HepG2 (cell line): ENCODE data around the gene DNAJA2. TPM values are rescaled to one million over a fixed set of nuclear protein-coding genes. Genes with fewer than 3 reads are reported as not detected.
A peak's percentile ranks its signal among the peaks of the same experiment; 100 is the strongest.

ENCODE experiments used
- ATAC-seq: fragments of 200-7000 bp; cut with Tn5 transposase; 3 replicates; pipeline ENCODE4 v1.9.1; 2020; ENCODE audit warnings: mild to moderate bottlenecking, moderate library complexity
- BruUV-seq: library from RNA; stranded (reverse); fragments of 400-500 nt; replicated peaks from 2 replicates; lab custom pipeline; 2021; lab: Mats Ljungman, UMichigan
- CTCF ChIA-PET: fragments of 300-600 bp; formaldehyde crosslinking; extraction: SDS; loops from one replicate; lab custom pipeline; 2021; ENCODE audit warnings: low total read pairs, inconsistent platforms, low intra/inter-chr PET ratio; lab: Yijun Ruan, JAX
- POLR2A ChIA-PET: fragments of 350-600 bp; sonication (Branson Sonifier 250); formaldehyde crosslinking; loops from one replicate; lab custom pipeline; 2020; ENCODE audit warnings: antibody characterized with exemption, inconsistent platforms; lab: Yijun Ruan, JAX
- DNase-seq: peaks from one replicate; pipeline ENCODE4 v3.0.0-alpha.2; 2015; ENCODE audit warnings: low spot score
- FAIRE-seq: peaks from 3 replicates; lab custom pipeline; 2011; peaks lifted over from hg19 to GRCh38; lab: Jason Lieb, UNC
- H2AFZ ChIP-seq: one replicate; pipeline ENCODE4 v1.6.1; 2011; ENCODE audit warnings: low read length, inconsistent platforms
- H3K27ac ChIP-seq: fragments of 300-600 bp; 3 replicates; pipeline ENCODE4 v1.8.0; 2011; ENCODE audit warnings: mixed run types, mild to moderate bottlenecking, mixed read lengths, low read length, inconsistent platforms; ENCODE audit not compliant: insufficient read depth; ENCODE audit errors: extremely low read length
- H3K27me3 ChIP-seq, 2 experiments: fragments of 200-600 bp in 1 of 2; 2 replicates in 1 of 2; 3 replicates in 1 of 2; pipeline versions ENCODE4 v1.6.0 to v1.8.0; 2011; ENCODE audit warnings: low read length in 2 of 2, mild to moderate bottlenecking in 2 of 2, moderate library complexity in 2 of 2, inconsistent platforms in 1 of 2; ENCODE audit not compliant: insufficient read depth in 2 of 2, control insufficient read depth in 1 of 2
- H3K36me3 ChIP-seq, 2 experiments: fragments of 200-600 bp in 1 of 2; replicated peaks in 1 of 2; 2 replicates in 1 of 2; 3 replicates in 1 of 2; pipeline versions ENCODE4 v1.5.1 to v1.8.0; 2011; ENCODE audit warnings: low read length in 2 of 2, inconsistent platforms in 1 of 2; ENCODE audit not compliant: insufficient read depth in 2 of 2, control insufficient read depth in 1 of 2
- H3K4me1 ChIP-seq: 2 replicates; pipeline ENCODE4 v1.5.1; 2012; ENCODE audit warnings: low read length, inconsistent platforms; ENCODE audit not compliant: insufficient read depth
- H3K4me2 ChIP-seq: 2 replicates; pipeline ENCODE4 v1.6.0; 2011; ENCODE audit warnings: low read depth, low read length, inconsistent platforms
- H3K4me3 ChIP-seq, 3 experiments: fragments of 200-600 bp in 1 of 3; sonication (generic), shearing (Covaris generic) in 1 of 3; replicated peaks in 1 of 3; 2 replicates each; pipeline ENCODE4 v1.5.1; 2011 to 2016; ENCODE audit warnings: low read length in 3 of 3, inconsistent platforms in 2 of 3, low read depth in 2 of 3, mild to moderate bottlenecking in 2 of 3, control low read depth in 1 of 3, mixed read lengths in 1 of 3; ENCODE audit not compliant: insufficient read depth in 1 of 3
- H3K79me2 ChIP-seq: one replicate; pipeline ENCODE4 v1.6.1; 2011; ENCODE audit warnings: low read length, inconsistent platforms; ENCODE audit not compliant: insufficient read depth
- H3K9ac ChIP-seq: 2 replicates; pipeline ENCODE4 v1.6.0; 2011; ENCODE audit warnings: mild to moderate bottlenecking, low read depth, low read length, inconsistent platforms; ENCODE audit not compliant: insufficient read depth
- H3K9me3 ChIP-seq: 2 replicates; pipeline ENCODE4 v1.5.1; 2012; ENCODE audit warnings: mild to moderate bottlenecking, low read length
- H4K20me1 ChIP-seq: 2 replicates; pipeline ENCODE4 v1.6.0; 2011; ENCODE audit warnings: inconsistent platforms, mild to moderate bottlenecking, low read length, moderate library complexity; ENCODE audit not compliant: insufficient read depth
- DDIT3 ChIP-seq: sonication (generic); formaldehyde crosslinking; IDR thresholded peaks from 2 replicates; pipeline ENCODE4 v1.4.0; 2020; ENCODE audit warnings: mild to moderate bottlenecking, missing genetic modification reagents
- GATAD1 ChIP-seq: IDR thresholded peaks from 2 replicates; pipeline ENCODE4 v1.6.1; 2016; ENCODE audit warnings: missing genetic modification reagents, missing compliant biosample characterization
- HNF4A ChIP-seq: sonication (generic); formaldehyde crosslinking; IDR thresholded peaks from 2 replicates; pipeline ENCODE4 v1.4.0; 2020; ENCODE audit warnings: missing genetic modification reagents
- HOMEZ ChIP-seq: IDR thresholded peaks from 2 replicates; pipeline ENCODE4 v1.6.1; 2016; ENCODE audit warnings: low read depth
- KDM6A ChIP-seq: IDR thresholded peaks from 2 replicates; pipeline ENCODE4 v1.6.1; 2016; ENCODE audit warnings: low read depth
- NFAT5 ChIP-seq: sonication (generic); formaldehyde crosslinking; IDR thresholded peaks from 2 replicates; pipeline ENCODE4 v1.4.0; 2020; ENCODE audit warnings: missing genetic modification reagents
- NR2F6 ChIP-seq, 2 experiments: IDR thresholded peaks; 2 replicates each; pipeline ENCODE4 v1.6.1; 2016; ENCODE audit warnings: antibody characterized with exemption in 1 of 2, mild to moderate bottlenecking in 1 of 2
- RFX3 ChIP-seq: IDR thresholded peaks from 2 replicates; pipeline ENCODE4 v1.6.1; 2016; ENCODE audit warnings: missing biosample characterization, missing genetic modification reagents
- TFAP4 ChIP-seq: sonication (generic); IDR thresholded peaks from 2 replicates; pipeline ENCODE4 v1.6.1; 2016; ENCODE audit warnings: low read depth, borderline replicate concordance
- THRA ChIP-seq: sonication (generic); formaldehyde crosslinking; IDR thresholded peaks from 2 replicates; pipeline ENCODE4 v1.4.0; 2020; ENCODE audit warnings: missing genetic modification reagents, borderline replicate concordance
- ZBTB33 ChIP-seq: sonication (generic); formaldehyde crosslinking; IDR thresholded peaks from 2 replicates; pipeline ENCODE4 v1.4.0; 2020; ENCODE audit warnings: missing genetic modification reagents
- ZMYM4 ChIP-seq: sonication (generic); formaldehyde crosslinking; IDR thresholded peaks from 2 replicates; pipeline ENCODE4 v1.8.1; 2023; ENCODE audit warnings: mild to moderate bottlenecking, missing genetic modification reagents
- ZNF7 ChIP-seq: IDR thresholded peaks from 2 replicates; pipeline ENCODE4 v1.6.1; 2016; ENCODE audit warnings: missing biosample characterization, missing genetic modification reagents
- WGBS: methylation state at CpG from one replicate; pipeline ENCODE4 v1.1.6; 2017; ENCODE audit warnings: low lambda C conversion rate; 5-methylcytosine and 5-hydroxymethylcytosine counted together
- in situ Hi-C: cut with HindIII; loops from 2 replicates; pipeline ENCODE4 v1.10.0; 2017; ENCODE audit warnings: low pct_unique_long_range_greater_than_20kb; ENCODE audit not compliant: extremely low pct_ligation_motif_present
- intact Hi-C: fragments of 100-400 bp; cut with micrococcal nuclease; formaldehyde crosslinking; loops from one replicate; pipeline ENCODE4 v1.10.0; 2022; ENCODE audit not compliant: unreplicated experiment
- polyA plus RNA-seq, 8 experiments: library from polyadenylated mRNA; depleted of rRNA in 3 of 8; stranded (reverse) in 7 of 8; unstranded in 1 of 8; fragments of >200 nt; fragmentation: Illumina TruSeq in 4 of 8; extraction: Trizol in 4 of 8; gene quantifications; 2 replicates each; pipeline versions ENCODE4 v1.2.1 to v1.2.3, GENCODE V29; 2011 to 2016; ENCODE audit warnings: low read depth in 4 of 8, missing spikeins in 1 of 8, mixed read lengths in 1 of 8; ENCODE audit not compliant: insufficient read depth in 1 of 8
- total RNA-seq, 5 experiments: library from RNA; depleted of rRNA; stranded (reverse); fragments of >200 nt; fragmentation: Illumina TruSeq; extraction: Trizol; gene quantifications; 2 replicates each; pipeline ENCODE4 v1.2.3, GENCODE V29; 2016; ENCODE audit warnings: low read depth in 1 of 5

Gene DNAJA2
- total and polyA plus RNA-seq, 2 of the 13 experiments (the other 11 are each of a cell fraction or from before 2014, with no cell fraction given): 25.4 to 176 TPM

- Histone ChIP-seq H2AFZ (no peak overlapping the region), H3K36me3 (peaks cover 20 to 48% of the 10 kb centered on the region in 2 experiments), H3K27me3 (no peaks in the 10 kb centered on the region; a peak in 1 of 5 replicates), H3K79me2 (peaks cover 56% of the 10 kb centered on the region), H3K4me1 (peaks cover 54% of the 10 kb centered on the region), H4K20me1 (peaks cover 43% of the 10 kb centered on the region), H3K4me2 (peak overlapping the region; percentile 47), H3K27ac (peak overlapping the region; percentile 17), H3K4me3 (peak overlapping the region in 1 of 3 experiments; percentile 12; a peak in 1 of 6 replicates), H3K9me3 (no peaks in the 10 kb centered on the region), H3K9ac (no peak overlapping the region; the same call in 1 of the 2 replicates)
- peak; percentile 64 for ATAC-seq
- ChIA-PET CTCF (no interaction called here), POLR2A (interaction anchor here (1.0 to 1.8 kb wide), 3 partner anchors 21 to 1195 kb away, joined by 3 to 8 read pairs (median 3); no protein-coding TSS in a partner anchor)
- BruUV-seq: no TSS peak
- intact Hi-C loops: loop anchor here (5.0 kb wide), 1 partner anchor 138 kb away; the partner anchor contains the start of gene C16orf87
- peak; percentile 48 for FAIRE-seq
- peak; percentile 79 for DNase-seq
- 83% methylated on average over 2 of the region's 2 CpGs for WGBS
- in situ Hi-C loops: no loop called here
- TF ChIP-seq HOMEZ (CRISPR knock-in tag) (no peak), ZBTB33 (CRISPR knock-in tag) (no peak), HNF4A (CRISPR knock-in tag) (peak; percentile 63), ZNF7 (CRISPR knock-in tag) (peak; percentile 90), NFAT5 (CRISPR knock-in tag) (no peak), ZMYM4 (CRISPR knock-in tag) (0 out of 2 replicates have a peak, but pooled peaks have one; percentile 26), KDM6A (CRISPR knock-in tag) (no peak), DDIT3 (CRISPR knock-in tag) (no peak), THRA (CRISPR knock-in tag) (peak; percentile 61; the same call in 1 of the 2 replicates), TFAP4 (peak; percentile 25; the same call in 1 of the 2 replicates), NR2F6 (IDR thresholded peaks at IDR 0.05) (peak; percentile 68), NR2F6 (CRISPR knock-in tag; IDR thresholded peaks at IDR 0.05) (peak; percentile 85), GATAD1 (CRISPR knock-in tag) (peak; percentile 23; the same call in 1 of the 2 replicates), RFX3 (peak; percentile 70; the same call in 1 of the 2 replicates)
These were observed 3.4 kb downstream of the DNAJA2 start for GRCh38 chr16:46970089-46970488.
